CD4-positive, alpha-beta T cell (primary cell): Measurements from ENCODE around the gene EMILIN1. TPM values are rescaled to one million over a fixed set of nuclear protein-coding genes. Genes with fewer than 3 reads are reported as not detected.

Experiments
- ATAC-seq: fragments of 200-7000 bp; cut with Tn5 transposase; one replicate; pipeline ENCODE4 v1.10.0; 2022; ENCODE audit warnings: mild to moderate bottlenecking; ENCODE audit not compliant: poor library complexity
- CTCF ChIA-PET: fragments of 350-600 bp; sonication (Branson Sonifier 250); formaldehyde crosslinking; loops from one replicate; lab custom pipeline; 2021; ENCODE audit warnings: antibody characterized with exemption, inconsistent platforms; lab: Charles Lee
- POLR2A ChIA-PET: fragments of 350-600 bp; sonication (Branson Sonifier 250); formaldehyde crosslinking; loops from one replicate; lab custom pipeline; 2021; ENCODE audit warnings: antibody characterized with exemption, inconsistent platforms; lab: Charles Lee
- DNase-seq, 14 experiments: peaks; one replicate each; pipeline ENCODE4 v3.0.0-alpha.2; 2013 to 2020; ENCODE audit warnings: mixed read lengths in 2 of 14
- H3K27ac ChIP-seq, 2 donors: one replicate each; pipeline versions ENCODE4 v1.5.1 to v1.7.0; 2013; ENCODE audit warnings: low read length in 2 of 2, low read depth in 1 of 2, mild to moderate bottlenecking in 1 of 2
- H3K27me3 ChIP-seq, 2 experiments: 1 replicate in 1 of 2; 2 replicates in 1 of 2; pipeline versions ENCODE4 v1.6.1 to v1.7.0; 2013; ENCODE audit warnings: low read length in 2 of 2, control low read depth in 1 of 2, mild to moderate bottlenecking in 1 of 2, moderate library complexity in 1 of 2; ENCODE audit not compliant: insufficient read depth in 2 of 2, control insufficient read depth in 1 of 2
- H3K36me3 ChIP-seq: one replicate; pipeline ENCODE4 v1.6.1; 2013; ENCODE audit warnings: low read length, control low read depth; ENCODE audit not compliant: insufficient read depth
- H3K4me1 ChIP-seq: one replicate; pipeline ENCODE4 v1.6.1; 2013; ENCODE audit warnings: low read length, control low read depth; ENCODE audit not compliant: insufficient read depth
- H3K4me3 ChIP-seq: one replicate; pipeline ENCODE4 v1.5.1; 2013; ENCODE audit warnings: mild to moderate bottlenecking, low read length, moderate library complexity
- H3K9me3 ChIP-seq, 2 experiments: 1 replicate in 1 of 2; 2 replicates in 1 of 2; pipeline versions ENCODE4 v1.6.1 to v1.7.0; 2013; ENCODE audit warnings: low read length in 2 of 2, mild to moderate bottlenecking in 2 of 2, control low read depth in 1 of 2, moderate library complexity in 1 of 2; ENCODE audit not compliant: control insufficient read depth in 1 of 2, insufficient read depth in 1 of 2
- H3K27ac Mint-ChIP-seq: one replicate; pipeline ENCODE4 v1.8.0; 2020; ENCODE audit warnings: mixed read lengths
- H3K27me3 Mint-ChIP-seq: one replicate; pipeline ENCODE4 v1.8.0; 2021; ENCODE audit warnings: mixed read lengths
- H3K36me3 Mint-ChIP-seq: one replicate; pipeline ENCODE4 v1.8.0; 2021; ENCODE audit warnings: low read depth, mixed read lengths
- H3K4me1 Mint-ChIP-seq: one replicate; pipeline ENCODE4 v1.8.0; 2021; ENCODE audit warnings: low read depth, mixed read lengths
- H3K4me3 Mint-ChIP-seq: one replicate; pipeline ENCODE4 v1.8.0; 2020; ENCODE audit warnings: mild to moderate bottlenecking, mixed read lengths
- H3K9me3 Mint-ChIP-seq: one replicate; pipeline ENCODE4 v1.8.0; 2020; ENCODE audit warnings: mixed read lengths
- CTCF ChIP-seq: fragments of 200-600 bp; IDR thresholded peaks from one replicate; pipeline ENCODE4 v1.8.0; 2022; ENCODE audit warnings: antibody characterized with exemption, mild to moderate bottlenecking
- intact Hi-C, 2 experiments: fragments of 100-400 bp; cut with DNase I in 1 of 2; cut with micrococcal nuclease in 1 of 2; formaldehyde crosslinking; loops; one replicate each; pipeline versions ENCODE4 v1.15.1 to v1.9.0; 2023 to 2025; cut with DNase I, micrococcal nuclease
- total RNA-seq, 174 experiments: library from RNA in 2 of 174; stranded (reverse) in 2 of 174; gene quantifications; one replicate each; pipeline ENCODE4 v1.2.3 and lab custom pipeline; 2021 to 2026

Gene EMILIN1
- total RNA-seq, 2 experiments from 2014 or later, result 0.14 to 0.25 TPM

DNA sequence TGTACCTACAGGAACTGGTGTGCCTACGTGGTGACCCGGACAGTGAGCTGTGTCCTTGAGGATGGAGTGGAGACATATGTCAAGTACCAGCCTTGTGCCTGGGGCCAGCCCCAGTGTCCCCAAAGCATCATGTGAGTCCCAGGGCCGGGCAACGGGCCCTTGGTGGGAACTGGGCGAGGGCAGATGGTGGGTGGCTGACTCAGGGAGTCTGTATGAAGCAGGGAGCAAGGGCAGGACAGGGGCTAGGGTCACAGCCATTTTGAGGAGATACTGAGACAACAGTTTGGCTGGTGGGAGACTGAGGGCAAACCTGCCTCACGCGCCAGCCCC is 1.7 kb downstream of the EMILIN1 start:
- Histone ChIP-seq H3K27me3 (no peaks in the 10 kb centered on the region), H3K36me3 (no peaks in the 10 kb centered on the region), H3K4me3 (no peak overlapping the region), H3K4me1 (peaks cover 42% of the 10 kb centered on the region), H3K9me3 (no peaks in the 10 kb centered on the region), H3K27ac (no peak overlapping the region)
- DNase-seq (no peak), ATAC-seq (no peak)
- H3K27ac Mint-ChIP-seq, result no peak overlapping the region
- no peaks in the 10 kb centered on the region for H3K36me3 Mint-ChIP-seq
- H3K27me3 Mint-ChIP-seq, result no peaks in the 10 kb centered on the region
- intact Hi-C loops, result loop anchor here (1.0 to 2.0 kb wide), 4 partner anchors 8 to 133 kb away; partner anchors contain the start of genes AGBL5 (in 1 of the 2), ATRAID (in 1 of the 2), SLC5A6 (in 1 of the 2) and TMEM214 (in 1 of the 2)
- no peak overlapping the region for H3K4me3 Mint-ChIP-seq
- TF ChIP-seq CTCF, result no peak
- ChIA-PET CTCF (no interaction called here), POLR2A (interaction anchor here (0.6 to 10.2 kb wide), 4 partner anchors 10 to 260 kb away, joined by 4 to 161 read pairs (median 59); partner anchors contain the start of genes AGBL5, OST4 and TMEM214)
- H3K4me1 Mint-ChIP-seq, result peaks cover 46% of the 10 kb centered on the region
- H3K9me3 Mint-ChIP-seq, result no peaks in the 10 kb centered on the region

DNA sequence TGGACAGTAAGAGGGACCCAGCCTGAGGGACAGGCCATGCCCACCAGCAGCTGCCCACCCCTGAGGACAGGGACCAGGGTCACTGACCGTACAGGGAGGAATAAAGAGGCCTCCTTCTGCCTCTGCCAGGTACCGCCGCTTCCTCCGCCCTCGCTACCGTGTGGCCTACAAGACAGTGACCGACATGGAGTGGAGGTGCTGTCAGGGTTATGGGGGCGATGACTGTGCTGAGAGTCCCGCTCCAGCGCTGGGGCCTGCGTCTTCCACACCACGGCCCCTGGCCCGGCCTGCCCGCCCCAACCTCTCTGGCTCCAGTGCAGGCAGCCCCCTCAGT is 2.2 kb downstream of the EMILIN1 start:
- H3K36me3 Mint-ChIP-seq, result no peaks in the 10 kb centered on the region
- H3K4me3 Mint-ChIP-seq, result no peak overlapping the region
- CTCF ChIA-PET, result interaction anchor here (1.0 to 1.2 kb wide), 4 partner anchors 30 to 199 kb away, joined by 4 to 10 read pairs (median 4); partner anchors contain the start of genes ABHD1 and AGBL5
- no peaks in the 10 kb centered on the region for H3K9me3 Mint-ChIP-seq
- TF ChIP-seq CTCF, result no peak
- Histone ChIP-seq H3K9me3 (no peaks in the 10 kb centered on the region), H3K27ac (peak overlapping the region; percentile 33 to 60), H3K4me1 (peaks cover 42% of the 10 kb centered on the region), H3K4me3 (no peak overlapping the region), H3K27me3 (no peaks in the 10 kb centered on the region), H3K36me3 (no peaks in the 10 kb centered on the region)
- intact Hi-C loops, result loop anchor here (1.0 to 2.0 kb wide), 4 partner anchors 8 to 132 kb away; partner anchors contain the start of genes AGBL5 (in 1 of the 2), ATRAID (in 1 of the 2), SLC5A6 (in 1 of the 2) and TMEM214 (in 1 of the 2)
- no peaks in the 10 kb centered on the region for H3K27me3 Mint-ChIP-seq
- H3K27ac Mint-ChIP-seq, result peak overlapping the region; percentile 88
- DNase-seq, result no peak
- peaks cover 46% of the 10 kb centered on the region for H3K4me1 Mint-ChIP-seq
- no peak for ATAC-seq
- POLR2A ChIA-PET, result interaction anchor here (0.6 to 10.2 kb wide), 7 partner anchors 10 to 259 kb away, joined by 4 to 161 read pairs (median 6); partner anchors contain the start of genes ABHD1, AGBL5, ATRAID and OST4

- peaks cover 45% of the 10 kb centered on the region for H3K4me1 ChIP-seq
- peaks cover 33% of the 10 kb centered on the region for H3K4me1 Mint-ChIP-seq
- no peaks in the 10 kb centered on the region for H3K27me3 ChIP-seq
- peak overlapping the region; percentile 60 to 75 for H3K27ac ChIP-seq
- CTCF ChIA-PET, result interaction anchor here (0.9 to 1.4 kb wide), 3 partner anchors 11 to 42 kb away, joined by 3 to 9 read pairs (median 5); partner anchors contain the start of genes ABHD1 and OST4
- intact Hi-C loops, result loop anchor here (2.0 kb wide), 3 partner anchors 31 to 131 kb away; partner anchors contain the start of genes AGBL5 (in 1 of the 2), ATRAID (in 1 of the 2), SLC5A6 (in 1 of the 2) and TMEM214 (in 1 of the 2)
- H3K4me3 ChIP-seq, result no peak overlapping the region
- H3K9me3 ChIP-seq, result no peaks in the 10 kb centered on the region
- H3K36me3 Mint-ChIP-seq, result no peaks in the 10 kb centered on the region
- no peaks in the 10 kb centered on the region for H3K9me3 Mint-ChIP-seq
- peak overlapping the region; percentile 88 for H3K27ac Mint-ChIP-seq
- H3K27me3 Mint-ChIP-seq, result no peaks in the 10 kb centered on the region
- no peaks in the 10 kb centered on the region for H3K36me3 ChIP-seq
- H3K4me3 Mint-ChIP-seq, result no peak overlapping the region
- ATAC-seq (no peak), DNase-seq (no peak)
- POLR2A ChIA-PET, result interaction anchor here (2.0 to 10.2 kb wide), 5 partner anchors 9 to 129 kb away, joined by 5 to 161 read pairs (median 11); partner anchors contain the start of genes ABHD1, AGBL5, ATRAID and OST4
- no peak for TF ChIP-seq CTCF
Measured at GRCh38 chr2:27081984-27082772, 3.8 kb downstream of the EMILIN1 start.
